GM19463 (cell line): ENCODE measurements around the gene TTC13.

Experiments used
- ATAC-seq: cut with Tn5 transposase; IDR thresholded peaks from one replicate; pipeline ENCODE4 v1.9.1; 2021; ENCODE audit warnings: mild to moderate bottlenecking, moderate library complexity; ENCODE audit not compliant: unreplicated experiment

TTC13 gene

DNA sequence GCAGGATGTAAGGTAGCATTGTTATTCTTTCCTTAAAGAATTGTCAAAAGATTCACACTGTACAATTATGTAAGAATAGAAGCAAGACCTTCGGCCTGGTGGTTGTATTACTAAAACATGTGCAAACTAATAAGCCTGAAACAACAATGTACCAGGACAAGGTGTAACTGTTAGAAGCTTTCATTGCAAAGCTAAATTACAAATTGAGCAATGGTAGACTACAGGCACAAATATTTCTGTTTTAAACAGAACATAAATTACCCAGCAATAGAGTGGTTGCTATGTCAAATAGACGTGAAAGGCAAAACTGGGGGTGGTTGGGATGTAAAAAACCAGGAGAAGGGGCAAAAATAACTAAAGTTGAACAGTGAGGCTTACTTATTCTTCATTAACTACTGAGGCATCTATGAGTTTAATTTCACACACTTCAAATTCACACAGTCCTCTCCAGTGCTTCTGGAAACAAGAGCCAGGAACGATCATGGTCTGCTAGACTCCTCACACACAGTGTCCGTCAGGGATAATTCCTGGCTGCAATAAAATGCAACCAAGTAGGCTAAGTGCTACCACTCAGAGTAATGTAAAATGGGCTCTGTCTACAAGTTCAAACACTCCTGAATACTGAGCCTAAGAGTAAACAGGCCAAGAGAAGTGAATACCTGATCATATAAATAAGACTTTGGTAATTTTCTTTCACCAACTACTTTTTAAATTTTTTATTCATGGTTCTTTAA lies 71.0 kb downstream of the TTC13 start:
- ATAC-seq: no peak

- no peak for ATAC-seq
These were observed 72.4 kb downstream of the TTC13 start for GRCh38 chr1:230906226-230906625.

DNA sequence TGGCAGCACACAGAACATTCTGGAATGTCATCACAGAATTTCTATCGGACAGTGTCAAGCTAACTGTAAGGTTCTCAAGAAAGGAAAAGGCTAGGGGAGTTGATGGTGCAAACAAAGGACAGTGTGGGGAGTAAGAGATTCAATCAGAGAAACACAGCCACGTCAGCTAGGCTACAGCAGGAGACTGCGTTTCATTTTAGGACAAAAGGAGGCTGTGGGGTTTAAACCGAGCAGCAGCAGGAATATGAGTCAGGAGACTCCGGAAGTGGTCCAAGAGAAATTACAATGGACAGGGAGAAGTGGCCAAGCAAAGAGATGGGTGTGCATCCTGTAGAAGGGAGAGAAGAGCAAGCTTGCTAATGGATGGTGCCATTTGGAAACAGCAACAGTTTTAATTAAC lies 72.9 kb downstream of the TTC13 start:
- ATAC-seq: no peak

DNA sequence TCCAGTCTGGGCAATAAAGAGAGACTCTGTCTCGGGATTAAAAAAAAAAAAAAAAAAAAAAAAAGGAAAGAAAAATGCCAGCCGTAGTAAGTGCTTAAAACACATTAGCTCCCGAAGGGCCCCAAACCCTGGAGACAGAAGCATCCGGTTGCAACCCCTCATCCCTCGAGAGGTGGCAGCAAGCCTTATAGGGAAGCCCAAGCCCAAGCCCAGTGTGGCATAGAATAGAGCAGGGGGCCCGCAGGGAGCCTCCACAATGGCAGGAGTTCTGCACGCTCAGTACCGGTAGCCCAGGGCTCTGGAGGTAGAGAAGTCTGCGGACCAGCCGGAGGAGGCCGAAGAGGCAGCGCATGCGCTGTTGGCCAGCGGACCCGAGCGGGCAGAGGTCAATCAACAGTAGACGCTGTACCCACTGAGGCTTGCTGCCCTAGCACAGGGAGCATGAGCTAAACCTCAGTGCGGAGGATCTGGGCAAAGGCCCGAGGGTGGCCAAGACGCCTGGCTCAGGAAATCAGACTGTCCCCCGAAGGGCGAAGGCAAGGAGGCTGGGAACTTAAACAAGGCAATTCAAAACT lies 76.2 kb downstream of the TTC13 start:
- ATAC-seq: no peak

GRCh38 chr1:230901671-230902070 lies 77.0 kb downstream of the TTC13 start:
- no peak for ATAC-seq

DNA sequence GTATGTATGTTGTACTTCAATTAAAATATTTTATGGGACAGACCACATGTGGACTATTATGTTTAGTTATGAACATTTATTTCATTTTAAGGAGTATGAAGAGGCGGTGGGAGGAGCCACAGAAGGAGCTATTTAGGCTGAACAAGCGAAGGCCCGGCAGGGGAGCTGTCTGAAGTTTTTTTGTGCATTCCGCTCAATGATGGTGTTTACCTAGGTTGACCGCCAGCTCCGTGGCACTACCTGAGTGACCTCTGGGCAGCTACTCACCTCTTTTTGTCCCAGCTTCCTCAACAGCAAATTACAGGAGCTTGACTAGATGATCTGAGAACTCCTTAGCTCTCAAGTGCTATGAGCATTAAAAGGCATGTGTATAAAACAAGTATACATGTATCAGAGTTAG lies 77.7 kb downstream of the TTC13 start:
- no peak for ATAC-seq

DNA sequence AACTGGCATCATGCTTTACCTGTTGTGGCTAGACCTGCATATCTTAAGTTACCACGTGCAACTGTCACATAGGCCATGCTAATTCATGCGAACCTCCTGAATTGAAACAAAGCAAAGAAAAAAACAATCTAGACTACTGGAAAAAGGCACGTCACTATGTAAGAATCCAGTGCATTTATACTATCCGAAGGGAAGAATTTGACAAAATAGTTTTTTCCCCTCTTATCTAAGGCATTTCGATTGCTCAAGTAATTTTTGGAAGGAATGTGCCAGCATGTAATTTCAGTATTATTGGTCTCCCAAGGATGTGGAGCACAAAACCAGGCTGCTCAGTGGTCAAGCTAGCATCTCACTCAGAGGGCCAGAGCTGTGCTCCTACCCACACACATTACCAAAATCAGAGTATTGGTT lies 78.8 kb downstream of the TTC13 start:
- ATAC-seq: no peak

GRCh38 chr1:230898748-230899147 lies 79.9 kb downstream of the TTC13 start:
- ATAC-seq: no peak

GRCh38 chr1:230898144-230898543 lies 80.5 kb downstream of the TTC13 start:
- ATAC-seq: no peak

- ATAC-seq: no peak
These were observed 81.9 kb downstream of the TTC13 start for GRCh38 chr1:230896779-230897178.

DNA sequence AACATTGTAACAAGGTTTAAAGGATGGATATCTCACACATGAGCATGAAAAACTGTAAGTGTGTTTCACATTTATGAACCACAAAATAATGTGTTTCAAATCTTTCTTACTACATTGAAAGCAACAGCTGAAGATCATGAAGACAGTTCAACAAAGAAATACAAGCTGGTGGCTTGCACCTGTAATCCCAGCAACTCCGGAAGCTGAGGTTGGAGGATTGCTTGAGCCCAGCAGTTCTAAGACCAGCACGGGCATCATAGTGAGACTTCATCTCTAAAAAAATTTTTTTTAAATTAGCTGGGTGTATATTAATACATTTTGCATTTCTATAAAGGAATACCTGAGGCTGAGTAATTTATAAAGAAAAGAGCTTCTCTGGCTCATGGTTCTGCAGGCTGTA lies 83.2 kb downstream of the TTC13 start:
- no peak for ATAC-seq

GRCh38 chr1:230894664-230895063 lies 84.0 kb downstream of the TTC13 start:
- ATAC-seq: no peak

DNA sequence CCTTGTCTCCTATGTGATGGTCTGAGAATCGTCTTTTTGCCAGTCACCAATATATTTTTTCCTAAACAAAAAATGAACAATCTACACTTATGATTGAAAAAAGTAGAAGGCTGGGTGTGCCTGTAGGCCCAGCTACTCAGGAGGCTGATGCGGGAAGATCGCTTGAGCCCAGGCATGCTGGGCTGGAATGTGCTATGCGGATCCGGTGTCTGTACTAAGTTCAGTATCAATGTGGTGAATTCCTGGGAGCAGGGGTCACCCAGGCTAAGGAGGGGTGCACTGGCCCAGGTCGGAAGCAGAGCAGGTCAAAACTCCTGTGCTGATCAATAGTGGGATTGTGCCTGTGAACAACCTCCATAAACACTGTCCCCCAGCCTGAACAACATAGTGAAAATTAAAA lies 84.6 kb downstream of the TTC13 start:
- ATAC-seq: no peak

GRCh38 chr1:230892018-230892491 lies 86.6 kb downstream of the TTC13 start:
- no peak for ATAC-seq

- ATAC-seq: no peak
These were observed 87.2 kb downstream of the TTC13 start for GRCh38 chr1:230891413-230891812.

GRCh38 chr1:230884646-230885045 lies 94.0 kb downstream of the TTC13 start:
- ATAC-seq: no peak

DNA sequence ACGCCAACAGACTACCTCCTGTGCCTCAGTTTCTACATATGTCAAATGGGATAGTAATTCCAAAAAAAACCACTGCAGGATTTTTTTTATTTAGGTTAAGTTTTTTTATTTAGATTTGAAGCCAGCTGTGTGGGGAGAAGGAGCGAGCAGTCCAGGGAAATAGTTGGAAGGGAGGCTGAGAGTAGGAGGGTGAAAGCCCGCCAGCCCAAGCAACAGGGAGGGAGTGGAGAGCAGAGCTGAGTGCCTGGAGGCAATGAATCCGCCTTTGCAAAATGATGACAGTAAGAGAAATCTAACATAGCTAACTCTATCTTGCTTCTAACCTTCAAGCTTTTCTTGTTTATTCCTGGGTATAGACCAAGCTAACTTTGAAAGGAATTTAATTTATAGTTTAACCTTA lies 94.7 kb downstream of the TTC13 start:
- no peak for ATAC-seq

GRCh38 chr1:230879778-230880177 lies 98.9 kb downstream of the TTC13 start:
- ATAC-seq: no peak

DNA sequence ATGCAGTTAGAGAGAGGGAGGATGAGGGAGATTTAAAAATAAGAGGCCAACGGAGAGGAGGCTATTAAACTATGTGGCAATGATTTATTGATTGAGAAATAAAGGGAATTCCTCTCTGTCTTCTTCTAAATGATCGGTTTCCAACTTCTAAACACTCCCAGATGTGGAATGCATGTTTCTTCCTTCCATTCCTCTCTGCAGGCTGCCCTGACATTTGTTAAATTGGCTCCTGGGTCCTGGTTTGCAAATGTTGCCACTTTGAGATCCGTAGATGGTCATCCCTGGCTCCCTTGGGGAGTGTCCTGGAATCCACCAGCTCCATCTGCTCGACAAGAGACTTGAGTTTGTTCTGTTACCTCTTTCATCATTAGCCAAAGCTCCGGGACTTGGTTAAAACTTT lies 100.1 kb downstream of the TTC13 start:
- no peak for ATAC-seq

- no peak for ATAC-seq
These were observed 100.6 kb downstream of the TTC13 start for GRCh38 chr1:230877924-230878590.

DNA sequence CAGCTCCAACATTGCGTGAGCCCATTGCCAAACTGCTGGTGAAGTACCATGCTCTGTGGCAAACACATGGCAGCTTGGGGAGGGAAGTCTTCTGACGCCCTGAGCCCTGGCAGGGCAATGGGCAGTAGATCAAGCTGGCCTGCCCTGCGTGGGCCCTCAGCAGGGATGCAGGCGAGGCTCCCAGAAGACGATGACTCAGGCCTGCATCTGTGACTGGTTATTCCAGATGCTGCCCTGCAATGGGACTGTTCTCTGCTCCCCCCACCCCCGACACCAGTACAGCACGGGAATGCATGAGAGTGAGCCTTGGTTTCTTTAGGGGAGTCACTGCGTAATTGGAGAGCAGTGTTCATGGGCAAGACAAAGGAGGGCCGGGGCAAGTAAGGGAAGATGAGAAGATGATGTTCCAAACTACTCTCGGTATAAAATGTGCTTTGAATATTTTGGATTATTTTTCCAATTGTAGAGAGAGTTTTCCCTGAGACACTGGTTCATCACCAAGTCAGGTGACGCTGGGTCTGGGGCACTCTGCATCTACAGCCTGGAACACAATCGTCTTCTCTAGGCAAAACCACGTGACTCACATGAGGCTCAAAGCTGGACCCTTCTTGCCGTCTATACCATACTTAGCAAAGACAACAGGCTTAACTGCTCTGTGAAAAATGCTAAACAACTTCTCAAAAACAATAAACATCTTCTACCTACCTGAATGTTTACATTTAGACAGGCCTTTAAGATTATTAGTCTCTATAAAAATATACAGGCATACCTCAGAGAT lies 101.3 kb downstream of the TTC13 start:
- ATAC-seq: no peak
